CD4-positive, alpha-beta T cell treated with Interleukin-17A for 1 hour (primary cell): Measurements from ENCODE around the gene TAS1R3.

Experiments
- DNase-seq: peaks from one replicate; pipeline ENCODE4 v3.0.0-alpha.2; 2020

Gene TAS1R3

GRCh38 chr1:1324524-1325287 is 6.4 kb upstream of the TAS1R3 start, which contains the start of the genes CPTP and INTS11:
Gene CPTP (plus strand): TSS chr1:1324802. CDS start chr1:1326911, 2,109 bp downstream.
Gene INTS11 (minus strand): TSS chr1:1324660. CDS start chr1:1324608, 52 bp downstream.
- DNase-seq: peak; percentile 95

- DNase-seq: no peak
Observed at GRCh38 chr1:1325288-1326074, 5.6 kb upstream of the TAS1R3 start.

GRCh38 chr1:1326075-1326605 is 4.9 kb upstream of the TAS1R3 start:
- no peak for DNase-seq

- DNase-seq: no peak
Observed at GRCh38 chr1:1327291-1327690, 3.8 kb upstream of the TAS1R3 start.

GRCh38 chr1:1328254-1328653 is 2.8 kb upstream of the TAS1R3 start:
- DNase-seq: no peak

- DNase-seq: no peak
Observed at GRCh38 chr1:1329304-1330210, 1.5 kb upstream of the TAS1R3 start.

- DNase-seq: no peak
Observed at GRCh38 chr1:1330366-1331067, 563 bp upstream of the TAS1R3 start.

GRCh38 chr1:1332031-1332755 is 1.1 kb downstream of the TAS1R3 start:
- DNase-seq: no peak

GRCh38 chr1:1332774-1333480 is 1.8 kb downstream of the TAS1R3 start:
- no peak for DNase-seq

GRCh38 chr1:1333551-1334241 is 2.6 kb downstream of the TAS1R3 start:
- no peak for DNase-seq

- no peak for DNase-seq
Observed at GRCh38 chr1:1334835-1335234, 3.8 kb downstream of the TAS1R3 start.

- DNase-seq: no peak
Observed at GRCh38 chr1:1335283-1335682, 4.2 kb downstream of the TAS1R3 start.

GRCh38 chr1:1335792-1336248 is 4.7 kb downstream of the TAS1R3 start:
- no peak for DNase-seq

GRCh38 chr1:1336446-1336845 is 5.4 kb downstream of the TAS1R3 start:
- DNase-seq: no peak

- no peak for DNase-seq
Observed at GRCh38 chr1:1336931-1337792, 6.1 kb downstream of the TAS1R3 start.

- DNase-seq: peak; percentile 38
Observed at GRCh38 chr1:1337793-1338147, 6.7 kb downstream of the TAS1R3 start.

- no peak for DNase-seq
Observed at GRCh38 chr1:1338278-1338677, 7.2 kb downstream of the TAS1R3 start.

- no peak for DNase-seq
Observed at GRCh38 chr1:1340185-1340584, 9.1 kb downstream of the TAS1R3 start.
